Epithelial cell of proximal tubule (primary cell): ENCODE results near the gene NEMP1. TPM values are rescaled to one million over a fixed set of nuclear protein-coding genes. Genes with fewer than 3 reads are reported as not detected.

ENCODE experiments used
- DNase-seq: peaks from one replicate; pipeline ENCODE4 v3.0.0-alpha.2; 2011; ENCODE audit warnings: low read depth
- H3K4me3 ChIP-seq: 2 replicates; pipeline ENCODE4 v1.5.1; 2011; ENCODE audit warnings: low read depth, mild to moderate bottlenecking, low read length
- total RNA-seq: library from RNA; depleted of rRNA; stranded (reverse); fragments of >200 nt; gene quantifications from 2 replicates; pipeline ENCODE4 v1.2.3, GENCODE V29; 2015
- TF ChIP-seq, protein P1 (sequence below): conservative IDR thresholded peaks from 2 replicates; pipeline ENCODE4 v1.5.1; 2012; ENCODE audit warnings: low read depth, mild to moderate bottlenecking, low read length

The NEMP1 gene
- total RNA-seq, 1 donor from 2014 or later, result 15.7 TPM

DNA sequence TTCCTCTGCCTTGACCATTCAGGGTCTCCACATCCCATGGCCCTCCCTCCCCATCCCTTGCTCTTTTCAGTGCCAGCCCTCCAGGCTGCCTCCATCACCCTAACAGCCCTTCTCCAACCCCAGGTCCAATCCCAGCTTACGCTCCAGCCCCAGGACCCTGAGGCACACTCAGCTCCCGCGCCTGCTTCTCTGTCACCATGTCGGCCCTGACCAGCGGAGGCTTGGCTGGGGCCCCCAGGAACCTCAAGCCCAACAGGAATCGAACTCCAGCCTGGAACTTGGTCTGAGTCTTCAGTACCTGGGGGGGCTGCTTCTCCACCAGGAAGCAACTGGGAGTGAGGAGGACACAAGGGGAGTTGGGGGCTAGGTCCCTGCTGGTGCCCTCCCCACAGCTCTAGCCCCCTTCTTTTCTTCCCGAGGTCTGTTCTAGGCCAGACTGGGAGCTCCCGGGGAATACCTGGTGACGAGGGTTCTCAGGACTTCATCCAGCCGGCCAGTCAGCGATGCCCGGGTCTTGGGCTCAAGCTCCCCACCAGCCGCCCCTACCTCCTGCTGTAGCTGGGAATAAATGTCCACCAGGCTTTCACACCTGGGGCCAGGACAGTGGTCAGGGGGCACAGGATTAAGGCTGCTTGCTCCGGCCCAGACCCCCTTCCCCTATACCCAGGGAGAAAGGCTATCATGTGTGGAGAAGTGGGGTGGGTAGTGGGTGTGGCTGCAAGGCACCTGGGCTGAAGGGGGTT is 26.6 kb upstream of the NEMP1 start:
- DNase-seq, result no peak
- no peak overlapping the region for H3K4me3 ChIP-seq
- TF ChIP-seq, protein P1, sequence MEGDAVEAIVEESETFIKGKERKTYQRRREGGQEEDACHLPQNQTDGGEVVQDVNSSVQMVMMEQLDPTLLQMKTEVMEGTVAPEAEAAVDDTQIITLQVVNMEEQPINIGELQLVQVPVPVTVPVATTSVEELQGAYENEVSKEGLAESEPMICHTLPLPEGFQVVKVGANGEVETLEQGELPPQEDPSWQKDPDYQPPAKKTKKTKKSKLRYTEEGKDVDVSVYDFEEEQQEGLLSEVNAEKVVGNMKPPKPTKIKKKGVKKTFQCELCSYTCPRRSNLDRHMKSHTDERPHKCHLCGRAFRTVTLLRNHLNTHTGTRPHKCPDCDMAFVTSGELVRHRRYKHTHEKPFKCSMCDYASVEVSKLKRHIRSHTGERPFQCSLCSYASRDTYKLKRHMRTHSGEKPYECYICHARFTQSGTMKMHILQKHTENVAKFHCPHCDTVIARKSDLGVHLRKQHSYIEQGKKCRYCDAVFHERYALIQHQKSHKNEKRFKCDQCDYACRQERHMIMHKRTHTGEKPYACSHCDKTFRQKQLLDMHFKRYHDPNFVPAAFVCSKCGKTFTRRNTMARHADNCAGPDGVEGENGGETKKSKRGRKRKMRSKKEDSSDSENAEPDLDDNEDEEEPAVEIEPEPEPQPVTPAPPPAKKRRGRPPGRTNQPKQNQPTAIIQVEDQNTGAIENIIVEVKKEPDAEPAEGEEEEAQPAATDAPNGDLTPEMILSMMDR, result no peak

- no peak overlapping the region for H3K4me3 ChIP-seq
- TF ChIP-seq, protein P1, result no peak
- no peak for DNase-seq
Measured at GRCh38 chr12:57104292-57104910, 25.8 kb upstream of the NEMP1 start.

GRCh38 chr12:57103856-57104255 is 25.3 kb upstream of the NEMP1 start:
- H3K4me3 ChIP-seq, result no peak overlapping the region
- TF ChIP-seq, protein P1, result no peak
- DNase-seq, result no peak

GRCh38 chr12:57101892-57102695 is 23.5 kb upstream of the NEMP1 start:
- no peak for DNase-seq
- TF ChIP-seq, protein P1, result no peak

DNA sequence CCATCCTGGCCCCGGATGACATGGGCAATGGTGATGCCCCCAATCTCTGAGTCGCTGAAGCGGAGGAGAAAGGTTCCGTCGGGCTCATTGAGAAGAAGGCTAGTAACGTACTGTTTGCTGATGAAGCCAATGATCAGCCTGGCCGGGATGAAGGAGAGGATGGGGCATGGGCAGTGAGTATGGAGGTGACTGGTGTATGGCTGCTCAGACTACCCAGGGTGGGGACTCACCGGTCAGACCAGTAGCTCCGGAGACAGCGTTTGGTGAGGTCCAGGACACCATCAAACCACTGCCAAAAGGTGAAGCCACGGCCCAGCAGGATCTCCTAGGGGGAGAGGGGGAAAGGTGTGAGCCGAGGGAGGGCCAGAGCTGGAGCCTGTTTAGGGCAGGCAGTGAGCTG is 21.2 kb upstream of the NEMP1 start:
- no peak for DNase-seq
- TF ChIP-seq, protein P1, result no peak
- no peak overlapping the region for H3K4me3 ChIP-seq

More at GRCh38 chr12:57101892-57102695, 23.5 kb upstream of the NEMP1 start:
- H3K4me3 ChIP-seq, result no peak overlapping the region

GRCh38 chr12:57099047-57099714 is 20.6 kb upstream of the NEMP1 start:
- TF ChIP-seq, protein P1, result no peak
- no peak for DNase-seq
- H3K4me3 ChIP-seq, result no peak overlapping the region
